ENCODE measurements around the gene HSF5. TPM values are rescaled to one million over a fixed set of nuclear protein-coding genes. Genes with fewer than 3 reads are reported as not detected.

Gene HSF5
- total and polyA plus RNA-seq, 2 of the 13 experiments (the other 11 are each of a cell fraction or from before 2014, with no cell fraction given): not detected

GRCh38 chr17:58390884-58391283, 97.3 kb downstream of the HSF5 start (continued):
- no peak for TF ChIP-seq DZIP1 (CRISPR knock-in tag; IDR thresholded peaks at IDR 0.05)
- TF ChIP-seq ZSCAN31 (CRISPR knock-in tag; IDR thresholded peaks at IDR 0.05; ENCODE audit: low read depth): no peak
- TF ChIP-seq AGO2 (optimal IDR thresholded peaks at IDR 0.05; ENCODE audit: low read depth, low read length): peak; percentile 35
- TF ChIP-seq ZNF253 (CRISPR knock-in tag; IDR thresholded peaks at IDR 0.05; ENCODE audit: borderline replicate concordance): no peak
- no peak for TF ChIP-seq NR3C1 (CRISPR knock-in tag; IDR thresholded peaks at IDR 0.05)

GRCh38 chr17:58388302-58389190, 99.7 kb downstream of the HSF5 start:
- no TSS peak for BruUV-seq (replicated peaks)
- CTCF ChIA-PET (ENCODE audit: low intra/inter-chr PET ratio, low total read pairs): no interaction called here
- H3K4me3 ChIP-seq (replicated peaks in 1 of 3; ENCODE audit: insufficient read depth in 1 of 3, low read depth in 2 of 3, low read length in 3 of 3): no peak overlapping the region; a peak in 1 of 6 replicates
- H3K4me2 ChIP-seq (ENCODE audit: low read depth, low read length): peak overlapping the region; percentile 15
- peak overlapping the region; percentile 8; the same call in 1 of the 2 replicates for H3K9ac ChIP-seq (ENCODE audit: insufficient read depth, low read depth, low read length)
- FAIRE-seq (no peak), ATAC-seq (no peak), DNase-seq (ENCODE audit: low spot score) (no peak)
- peaks cover 95% of the 10 kb centered on the region for H3K79me2 ChIP-seq (ENCODE audit: insufficient read depth, low read length)
- peak overlapping the region; percentile 93 for H3K27ac ChIP-seq (ENCODE audit: extremely low read length, insufficient read depth, low read length)
- intact Hi-C loops (cut with micrococcal nuclease; ENCODE audit: unreplicated experiment): no loop called here
- no peaks in the 10 kb centered on the region for H3K27me3 ChIP-seq (ENCODE audit: control insufficient read depth in 1 of 2, insufficient read depth in 2 of 2, low read length in 2 of 2)
- no peak overlapping the region for H2AFZ ChIP-seq (ENCODE audit: low read length)
- in situ Hi-C loops (cut with HindIII; ENCODE audit: extremely low pct_ligation_motif_present, low pct_unique_long_range_greater_than_20kb): no loop called here
- POLR2A ChIA-PET: interaction anchor here (1.0 to 6.3 kb wide), 6 partner anchors 7 to 37 kb away, joined by 4 to 103 read pairs (median 58); partner anchors contain the start of genes RNF43 and SUPT4H1
- H3K36me3 ChIP-seq (replicated peaks in 1 of 2; ENCODE audit: control insufficient read depth in 1 of 2, insufficient read depth in 2 of 2, low read length in 2 of 2): peaks cover 4 to 29% of the 10 kb centered on the region in 2 experiments; a peak in 4 of 5 replicates
- peaks cover 97% of the 10 kb centered on the region for H3K4me1 ChIP-seq (ENCODE audit: insufficient read depth, low read length)
- H3K9me3 ChIP-seq (ENCODE audit: low read length): no peaks in the 10 kb centered on the region
- no peaks in the 10 kb centered on the region for H4K20me1 ChIP-seq (ENCODE audit: insufficient read depth, low read length)
- WGBS (ENCODE audit: low lambda C conversion rate): 83% methylated on average over 3 of the region's 3 CpGs
- no peak for TF ChIP-seq ZFP41 (CRISPR knock-in tag; IDR thresholded peaks at IDR 0.05; ENCODE audit: borderline replicate concordance)
- TF ChIP-seq ZNF563 (CRISPR knock-in tag; IDR thresholded peaks at IDR 0.05): no peak
- no peak for TF ChIP-seq ARNTL (CRISPR knock-in tag; IDR thresholded peaks at IDR 0.05)
- TF ChIP-seq BCL3 (CRISPR knock-in tag; IDR thresholded peaks at IDR 0.05): no peak
- no peak for TF ChIP-seq RELA (CRISPR knock-in tag; IDR thresholded peaks at IDR 0.05)

Data from HepG2 (cell line).